Heart right ventricle (tissue), 16 donors: ENCODE data around the gene QKI. TPM values are rescaled to one million over a fixed set of nuclear protein-coding genes. Genes with fewer than 3 reads are reported as not detected.

Experiments
- ATAC-seq, 8 donors: fragments of 200-7000 bp; cut with Tn5 transposase; one replicate each; pipeline ENCODE4 v1.9.1; 2020; ENCODE audit warnings: mild to moderate bottlenecking in 8 of 8, moderate library complexity in 8 of 8, moderate number of reproducible peaks in 1 of 8
- DNase-seq, 2 donors: peaks; one replicate each; pipeline ENCODE4 v3.0.0-alpha.2; 2020
- H3K27ac ChIP-seq, 10 donors: fragments of 200-600 bp; sonication (generic) in 2 of 10; one replicate each; pipeline versions ENCODE4 v1.5.0 to v1.8.0; 2020 to 2022; ENCODE audit warnings: mild to moderate bottlenecking in 3 of 10
- H3K27me3 ChIP-seq, 7 donors: fragments of 200-600 bp; one replicate each; pipeline ENCODE4 v1.8.0; 2021 to 2022; ENCODE audit warnings: mild to moderate bottlenecking in 2 of 7
- H3K36me3 ChIP-seq, 9 donors: fragments of 200-600 bp; sonication (generic) in 1 of 9; one replicate each; pipeline versions ENCODE4 v1.5.0 to v1.8.0; 2020 to 2022; ENCODE audit warnings: mild to moderate bottlenecking in 2 of 9
- H3K4me1 ChIP-seq, 9 donors: fragments of 200-600 bp; sonication (generic) in 1 of 9; one replicate each; pipeline versions ENCODE4 v1.5.0 to v1.8.0; 2020 to 2022; ENCODE audit warnings: mild to moderate bottlenecking in 4 of 9
- H3K4me3 ChIP-seq, 10 donors: fragments of 200-600 bp; sonication (generic) in 2 of 10; one replicate each; pipeline versions ENCODE4 v1.5.0 to v1.8.0; 2020 to 2022; ENCODE audit warnings: mild to moderate bottlenecking in 7 of 10, moderate library complexity in 2 of 10
- H3K9me3 ChIP-seq, 11 donors: fragments of 200-600 bp in 10 of 11; sonication (generic) in 2 of 11; one replicate each; pipeline versions ENCODE4 v1.5.0 to v1.8.0; 2013 to 2022; ENCODE audit warnings: mild to moderate bottlenecking in 2 of 11, control low read depth in 1 of 11, moderate library complexity in 1 of 11
- WGBS, 2 donors: extraction: QIAGEN DNeasy Blood & Tissue Kit; methylation state at CpG; one replicate each; pipeline ENCODE4 v1.1.7; 2013; ENCODE audit warnings: inconsistent platforms in 1 of 2; 5-methylcytosine and 5-hydroxymethylcytosine counted together
- intact Hi-C, 10 donors: fragments of 100-400 bp; cut with DNase I; formaldehyde crosslinking; loops; one replicate each; pipeline versions ENCODE4 v1.11.1 to v1.14.2; 2022
- polyA plus RNA-seq, 2 donors: library from polyadenylated mRNA; stranded (reverse); fragments of 200-250 nt; gene quantifications; one replicate each; pipeline ENCODE4 v1.2.3, GENCODE V29; 2013
- total RNA-seq, 10 donors: library from RNA; stranded (reverse); fragmentation: NEBNext Ultra II Directional in 3 of 10; extraction: Animal tissue kit (Norgen Biotek cat#: 25700) in 3 of 10; gene quantifications; one replicate each; pipeline versions ENCODE4 v1.2.1 to v1.2.4, GENCODE V29; 2021 to 2023
- TF ChIP-seq, protein P1 (sequence below), 9 donors: fragments of 200-600 bp; sonication (generic) in 2 of 9; IDR thresholded peaks; one replicate each; pipeline versions ENCODE4 v1.5.0 to v1.8.0; 2021 to 2022; ENCODE audit warnings: antibody characterized with exemption in 9 of 9, mild to moderate bottlenecking in 5 of 9, moderate library complexity in 1 of 9
- donor health status: Arrhythmogenic right ventricular cardiomyopathy.
- donor health status: ischemic (EF 13 %, LVEDD 7.1; RV severe dilation, severe dysfunction).
- donor health status: healthy with polysubstance abuse.
- donor health status: DM: no; HTN: yes; CAD: no.
- donor health status: DM: no; HTN: no; CAD: no.
- donor health status: ischemic (EF 25% LVEDD 6.9; RV normal size, moderate dysfunction).
- donor health status: ischemic (EF 25% LVEDD 5.7; RV mildly dilated, moderate dysfunction).
- donor health status: healthy.
- donor health status: DM: yes; HTN: yes; CAD: no.
- donor health status: Ischemic cardiomyopathy.
- donor health status: ischemic (EF 35%, LVEDD 5.7; RV mildly dilated, moderate dysfunction).
- donor health status: nonischemic (EF 11% LVEDD 7.7; RV severe dilation, severe dysfunction).
- donor health status: DM: yes; HTN: yes; CAD: no.
- donor health status: PGD.
- donor health status: ischemic (EF 29% LVEDD 5.4; RV normal size, mild dysfunction).
- donor health status: nonischemic (EF 23%, LVEDD 6.1; RV moderate dilation, normal function).

The QKI gene
- total and polyA plus RNA-seq, 12 donors, result 74.7 to 551 (median 493) TPM

DNA sequence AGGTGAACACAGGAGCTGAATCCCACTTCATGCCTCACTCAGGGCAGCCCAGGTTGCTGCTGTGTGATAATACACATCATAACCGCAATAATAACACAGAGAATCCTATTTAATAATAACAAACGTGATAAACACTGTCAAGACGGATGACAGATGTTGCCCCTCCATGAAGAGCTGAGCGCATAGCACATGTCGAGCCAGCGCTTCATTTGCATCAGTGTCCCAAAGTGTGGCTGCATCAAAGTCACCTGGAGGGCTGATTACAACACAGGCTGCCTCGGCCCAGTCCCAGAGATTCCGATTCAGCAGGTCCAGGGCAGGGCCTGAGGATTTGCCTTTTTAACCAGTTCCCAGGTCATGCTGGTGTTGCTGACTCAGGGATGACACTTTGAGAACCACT is 198.5 kb downstream of the QKI start:
- Histone ChIP-seq H3K4me3 (no peak overlapping the region), H3K27me3 (no peaks in the 10 kb centered on the region), H3K9me3 (no peaks in the 10 kb centered on the region), H3K27ac (no peak overlapping the region), H3K4me1 (no peaks in the 10 kb centered on the region), H3K36me3 (no peaks in the 10 kb centered on the region)
- intact Hi-C loops, result no loop called here
- DNase-seq (no peak), ATAC-seq (no peak)
- TF ChIP-seq, protein P1, sequence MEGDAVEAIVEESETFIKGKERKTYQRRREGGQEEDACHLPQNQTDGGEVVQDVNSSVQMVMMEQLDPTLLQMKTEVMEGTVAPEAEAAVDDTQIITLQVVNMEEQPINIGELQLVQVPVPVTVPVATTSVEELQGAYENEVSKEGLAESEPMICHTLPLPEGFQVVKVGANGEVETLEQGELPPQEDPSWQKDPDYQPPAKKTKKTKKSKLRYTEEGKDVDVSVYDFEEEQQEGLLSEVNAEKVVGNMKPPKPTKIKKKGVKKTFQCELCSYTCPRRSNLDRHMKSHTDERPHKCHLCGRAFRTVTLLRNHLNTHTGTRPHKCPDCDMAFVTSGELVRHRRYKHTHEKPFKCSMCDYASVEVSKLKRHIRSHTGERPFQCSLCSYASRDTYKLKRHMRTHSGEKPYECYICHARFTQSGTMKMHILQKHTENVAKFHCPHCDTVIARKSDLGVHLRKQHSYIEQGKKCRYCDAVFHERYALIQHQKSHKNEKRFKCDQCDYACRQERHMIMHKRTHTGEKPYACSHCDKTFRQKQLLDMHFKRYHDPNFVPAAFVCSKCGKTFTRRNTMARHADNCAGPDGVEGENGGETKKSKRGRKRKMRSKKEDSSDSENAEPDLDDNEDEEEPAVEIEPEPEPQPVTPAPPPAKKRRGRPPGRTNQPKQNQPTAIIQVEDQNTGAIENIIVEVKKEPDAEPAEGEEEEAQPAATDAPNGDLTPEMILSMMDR (IDR thresholded peaks at IDR 0.05), result no peak
- WGBS, 2 donors, result 80 to 82% methylated on average over 8 of the region's 8 CpGs

DNA sequence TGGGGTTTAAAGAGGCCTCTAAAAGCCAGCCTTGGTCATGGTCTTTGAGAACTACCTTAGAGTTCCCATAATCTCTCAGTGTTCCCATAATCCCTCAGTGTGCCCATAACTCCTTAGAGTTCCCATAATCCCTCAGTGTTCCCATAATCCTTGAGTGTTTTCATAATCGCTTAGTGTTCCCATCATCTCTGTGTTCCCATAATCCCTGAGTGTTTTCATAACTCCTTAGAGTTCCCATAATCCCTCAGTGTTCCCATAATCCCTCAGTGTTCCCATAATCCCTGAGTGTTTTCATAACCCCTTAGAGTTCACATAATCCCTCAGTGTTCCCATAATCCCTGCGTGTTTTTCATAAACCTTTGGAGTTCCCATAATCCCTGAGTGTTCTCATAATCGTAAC is 199.2 kb downstream of the QKI start:
- Histone ChIP-seq H3K4me3 (no peak overlapping the region), H3K27ac (no peak overlapping the region), H3K9me3 (no peaks in the 10 kb centered on the region), H3K36me3 (no peaks in the 10 kb centered on the region), H3K27me3 (no peaks in the 10 kb centered on the region), H3K4me1 (no peaks in the 10 kb centered on the region)
- ATAC-seq (no peak), DNase-seq (no peak)
- TF ChIP-seq, protein P1 (IDR thresholded peaks at IDR 0.05), result no peak
- intact Hi-C loops, result no loop called here
- WGBS, 2 donors, result 98% methylated on average over 3 of the region's 3 CpGs

DNA sequence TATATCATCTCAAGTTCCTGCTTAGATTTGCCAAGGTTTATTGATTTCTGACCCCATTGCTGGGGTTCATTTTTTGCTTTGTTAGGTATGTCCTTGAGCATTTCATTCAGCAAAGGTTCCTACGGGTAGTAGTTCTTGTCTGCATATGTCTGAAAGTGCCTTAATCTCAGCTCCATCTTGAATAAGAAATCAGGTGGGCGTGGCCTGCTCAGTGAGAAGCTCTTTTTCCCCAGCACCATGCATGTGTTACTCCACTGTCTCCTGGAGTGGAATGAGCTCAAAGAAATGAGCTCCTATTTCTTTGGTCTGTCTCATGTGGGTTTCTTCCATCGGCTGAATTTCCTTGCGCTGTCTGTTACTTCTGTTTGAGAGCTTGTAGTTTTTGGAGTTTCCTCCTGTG is 201.9 kb downstream of the QKI start:
- no peak for ATAC-seq
- no peaks in the 10 kb centered on the region for H3K27me3 ChIP-seq
- TF ChIP-seq, protein P1 (IDR thresholded peaks at IDR 0.05), result no peak
- intact Hi-C loops, result no loop called here
- no peak overlapping the region for H3K4me3 ChIP-seq
- no peak for DNase-seq
- H3K27ac ChIP-seq, result no peak overlapping the region
- H3K4me1 ChIP-seq, result no peaks in the 10 kb centered on the region
- H3K9me3 ChIP-seq, result no peaks in the 10 kb centered on the region
- 93% methylated on average over 4 of the region's 4 CpGs for WGBS, 2 donors
- no peaks in the 10 kb centered on the region for H3K36me3 ChIP-seq

DNA sequence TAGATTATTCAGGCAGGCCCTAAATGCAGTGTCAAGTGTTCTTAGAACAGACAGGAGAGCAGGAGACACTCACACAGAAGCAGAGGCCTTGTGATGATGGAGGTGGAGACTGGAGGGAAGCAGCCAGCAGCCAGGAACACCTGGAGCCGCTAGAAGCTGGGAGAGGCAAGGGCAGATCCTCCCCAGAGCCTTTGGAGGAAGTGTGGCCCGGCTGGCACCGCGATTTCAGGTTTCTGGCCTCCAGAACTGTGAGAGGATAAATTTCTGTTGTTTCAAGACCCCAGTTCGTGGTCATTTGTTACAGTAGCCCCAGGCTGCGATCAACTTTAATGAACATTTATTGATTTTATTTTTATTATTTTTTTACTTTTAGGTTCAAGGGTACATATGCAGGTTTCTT is 203.0 kb downstream of the QKI start:
- Histone ChIP-seq H3K4me1 (no peaks in the 10 kb centered on the region), H3K36me3 (no peaks in the 10 kb centered on the region), H3K27ac (no peak overlapping the region), H3K27me3 (no peaks in the 10 kb centered on the region), H3K4me3 (no peak overlapping the region), H3K9me3 (no peaks in the 10 kb centered on the region)
- WGBS, 2 donors, result 92 to 94% methylated on average over 6 of the region's 6 CpGs
- ATAC-seq (no peak), DNase-seq (no peak)
- TF ChIP-seq, protein P1 (IDR thresholded peaks at IDR 0.05), result no peak
- intact Hi-C loops, result no loop called here

DNA sequence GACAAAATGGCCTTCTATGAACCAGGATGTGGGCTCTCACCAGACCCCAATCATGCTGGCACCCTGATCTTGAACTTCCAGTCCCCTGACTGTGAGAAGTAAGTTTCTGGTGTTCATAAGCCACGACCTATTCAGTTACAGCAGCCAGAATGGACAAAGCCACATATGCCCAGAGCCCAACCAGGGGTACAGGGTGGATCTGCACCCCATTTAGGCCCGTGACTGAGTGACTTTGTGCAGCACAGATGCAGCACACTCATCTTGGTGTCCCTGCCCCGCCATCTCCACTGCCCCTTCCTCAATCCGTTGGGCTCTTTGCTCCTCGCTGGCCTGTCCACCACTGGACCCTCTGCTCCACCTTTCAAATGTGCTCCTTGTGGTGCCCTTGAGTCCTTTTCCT is 205.6 kb downstream of the QKI start:
- intact Hi-C loops, result no loop called here
- no peak overlapping the region for H3K4me3 ChIP-seq
- ATAC-seq (no peak), DNase-seq (no peak)
- H3K27me3 ChIP-seq, result no peaks in the 10 kb centered on the region
- 79 to 95% methylated on average over 5 of the region's 5 CpGs for WGBS, 2 donors
- no peaks in the 10 kb centered on the region for H3K9me3 ChIP-seq
- H3K4me1 ChIP-seq, result no peaks in the 10 kb centered on the region
- no peaks in the 10 kb centered on the region for H3K36me3 ChIP-seq
- H3K27ac ChIP-seq, result no peak overlapping the region
- TF ChIP-seq, protein P1 (IDR thresholded peaks at IDR 0.05), result no peak
